Nephron (organoid): ENCODE data around the gene ZNF98.

Source experiments
- H3K27ac Mint-ChIP-seq, 3 experiments: 2 replicates each; pipeline ENCODE4 v1.8.0; 2020; ENCODE audit warnings: mixed read lengths in 3 of 3, mild to moderate bottlenecking in 2 of 3, moderate library complexity in 1 of 3
- H3K27me3 Mint-ChIP-seq: 2 replicates; pipeline ENCODE4 v1.8.0; 2021; ENCODE audit warnings: low read depth, mild to moderate bottlenecking, moderate library complexity, mixed read lengths
- H3K36me3 Mint-ChIP-seq: 2 replicates; pipeline ENCODE4 v1.8.0; 2020; ENCODE audit warnings: low read depth, mixed read lengths
- H3K4me1 Mint-ChIP-seq: 2 replicates; pipeline ENCODE4 v1.8.0; 2020; ENCODE audit warnings: mixed read lengths
- H3K4me3 Mint-ChIP-seq, 3 experiments: 2 replicates each; pipeline ENCODE4 v1.8.0; 2020; ENCODE audit warnings: mild to moderate bottlenecking in 3 of 3, mixed read lengths in 3 of 3, moderate library complexity in 2 of 3
- H3K9me3 Mint-ChIP-seq: 2 replicates; pipeline ENCODE4 v1.8.0; 2020; ENCODE audit warnings: mixed read lengths
- CTCF ChIP-seq, 3 experiments: fragments of 200-600 bp; sonication (generic); IDR thresholded peaks; one replicate each; pipeline ENCODE4 v1.5.0; 2021; ENCODE audit warnings: antibody characterized with exemption in 3 of 3; ENCODE audit not compliant: unreplicated experiment in 3 of 3

Gene ZNF98

GRCh38 chr19:22421797-22422196 is 349 bp downstream of the ZNF98 start:
- peaks cover 45% of the 10 kb centered on the region for H3K9me3 Mint-ChIP-seq
- TF ChIP-seq CTCF (IDR thresholded peaks at IDR 0.05; ENCODE audit: unreplicated experiment in 3 of 3), result no peak
- H3K27ac Mint-ChIP-seq, result no peak overlapping the region
- H3K36me3 Mint-ChIP-seq, result no peaks in the 10 kb centered on the region
- H3K4me3 Mint-ChIP-seq, result no peak overlapping the region
- H3K27me3 Mint-ChIP-seq, result no peaks in the 10 kb centered on the region
- no peaks in the 10 kb centered on the region for H3K4me1 Mint-ChIP-seq

GRCh38 chr19:22354665-22355064 is 67.5 kb downstream of the ZNF98 start:
- H3K27me3 Mint-ChIP-seq, result no peaks in the 10 kb centered on the region
- H3K4me1 Mint-ChIP-seq, result no peaks in the 10 kb centered on the region
- peaks cover 50% of the 10 kb centered on the region for H3K9me3 Mint-ChIP-seq
- no peak overlapping the region for H3K27ac Mint-ChIP-seq
- no peak overlapping the region for H3K4me3 Mint-ChIP-seq
- no peaks in the 10 kb centered on the region for H3K36me3 Mint-ChIP-seq
- TF ChIP-seq CTCF (IDR thresholded peaks at IDR 0.05; ENCODE audit: unreplicated experiment in 3 of 3), result no peak
